Activated CD8-positive, alpha-beta T cell treated with anti-CD3 and anti-CD28 coated beads for 36 hours (primary cell): ENCODE data around the gene RGS14. TPM values are rescaled to one million over a fixed set of nuclear protein-coding genes. Genes with fewer than 3 reads are reported as not detected.

Experiments used
- ATAC-seq: fragments of 200-7000 bp; cut with Tn5 transposase; one replicate; pipeline ENCODE4 v1.10.0; 2021; ENCODE audit warnings: mild to moderate bottlenecking, moderate library complexity
- CTCF ChIA-PET: fragments of 350-600 bp; sonication (Branson Sonifier 250); formaldehyde crosslinking; loops from one replicate; lab custom pipeline; 2021; ENCODE audit warnings: antibody characterized with exemption; lab: Charles Lee
- POLR2A ChIA-PET: fragments of 350-600 bp; sonication (Branson Sonifier 250); formaldehyde crosslinking; loops from one replicate; lab custom pipeline; 2021; ENCODE audit warnings: antibody characterized with exemption; lab: Charles Lee
- DNase-seq: peaks from one replicate; pipeline ENCODE4 v3.0.0-alpha.2; 2020
- H3K27ac Mint-ChIP-seq: one replicate; pipeline ENCODE4 v1.8.0; 2021; ENCODE audit warnings: mild to moderate bottlenecking, mixed read lengths
- H3K27me3 Mint-ChIP-seq: one replicate; pipeline ENCODE4 v1.8.0; 2021; ENCODE audit warnings: mixed read lengths
- H3K36me3 Mint-ChIP-seq: one replicate; pipeline ENCODE4 v1.8.0; 2021; ENCODE audit warnings: low read depth, mixed read lengths
- H3K4me1 Mint-ChIP-seq: one replicate; pipeline ENCODE4 v1.8.0; 2021; ENCODE audit warnings: low read depth, mixed read lengths
- H3K4me3 Mint-ChIP-seq: one replicate; pipeline ENCODE4 v1.8.0; 2021; ENCODE audit warnings: mild to moderate bottlenecking, moderate library complexity, mixed read lengths
- H3K9me3 Mint-ChIP-seq: one replicate; pipeline ENCODE4 v1.8.0; 2021; ENCODE audit warnings: mixed read lengths
- intact Hi-C: fragments of 100-400 bp; cut with micrococcal nuclease; formaldehyde crosslinking; loops from one replicate; pipeline ENCODE4 v1.10.0; 2022
- total RNA-seq, 2 experiments: library from RNA; stranded (reverse); gene quantifications; one replicate each; pipeline ENCODE4 v1.2.3, GENCODE V29; 2021
- TF ChIP-seq, protein P1 (sequence below): fragments of 200-600 bp; IDR thresholded peaks from one replicate; pipeline ENCODE4 v1.8.0; 2022; ENCODE audit warnings: antibody characterized with exemption, mild to moderate bottlenecking

The RGS14 gene
- total RNA-seq, 2 experiments from 2014 or later, result 50.4 to 52.5 TPM

DNA sequence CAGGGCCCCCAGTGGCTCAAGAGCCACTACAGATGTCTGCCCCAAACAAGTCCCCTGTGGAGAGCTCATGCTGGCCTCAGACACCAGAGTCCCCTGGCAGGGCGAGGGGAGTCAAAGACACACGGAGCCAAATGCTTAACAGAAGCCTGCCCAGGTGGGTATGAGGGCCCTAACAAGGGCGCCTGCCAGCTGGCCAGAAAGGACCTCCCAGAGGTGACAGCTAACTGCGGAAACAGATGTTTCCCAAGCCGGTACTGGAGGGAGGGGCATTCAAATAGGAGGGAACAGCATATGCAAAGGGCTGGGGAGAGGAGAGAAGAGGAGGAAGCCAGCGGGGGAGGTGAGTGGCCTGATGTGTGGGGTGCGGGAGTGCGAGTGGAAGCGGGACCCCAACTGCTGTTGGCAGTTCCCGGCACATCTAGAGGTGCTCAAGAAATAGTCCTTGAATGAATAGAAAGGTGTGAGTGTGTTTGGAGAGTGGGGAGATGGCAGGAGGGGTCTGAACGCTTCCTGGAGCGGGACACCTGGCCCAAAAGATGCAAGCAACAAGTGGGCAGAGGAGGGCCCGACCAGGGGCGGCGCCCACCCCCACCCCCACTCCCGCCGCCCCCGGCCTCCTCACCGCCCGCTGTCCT, 46.9 kb upstream of the RGS14 start:
- Mint-ChIP-seq H3K4me1 (peaks cover 35% of the 10 kb centered on the region), H3K27ac (no peak overlapping the region), H3K9me3 (no peaks in the 10 kb centered on the region), H3K27me3 (no peaks in the 10 kb centered on the region), H3K36me3 (peaks cover 19% of the 10 kb centered on the region), H3K4me3 (peak overlapping the region; percentile 89)
- intact Hi-C loops, result loop anchor here (5.0 to 10.0 kb wide), 2 partner anchors 84 to 186 kb away; partner anchors contain the start of gene PDLIM7
- TF ChIP-seq, protein P1, sequence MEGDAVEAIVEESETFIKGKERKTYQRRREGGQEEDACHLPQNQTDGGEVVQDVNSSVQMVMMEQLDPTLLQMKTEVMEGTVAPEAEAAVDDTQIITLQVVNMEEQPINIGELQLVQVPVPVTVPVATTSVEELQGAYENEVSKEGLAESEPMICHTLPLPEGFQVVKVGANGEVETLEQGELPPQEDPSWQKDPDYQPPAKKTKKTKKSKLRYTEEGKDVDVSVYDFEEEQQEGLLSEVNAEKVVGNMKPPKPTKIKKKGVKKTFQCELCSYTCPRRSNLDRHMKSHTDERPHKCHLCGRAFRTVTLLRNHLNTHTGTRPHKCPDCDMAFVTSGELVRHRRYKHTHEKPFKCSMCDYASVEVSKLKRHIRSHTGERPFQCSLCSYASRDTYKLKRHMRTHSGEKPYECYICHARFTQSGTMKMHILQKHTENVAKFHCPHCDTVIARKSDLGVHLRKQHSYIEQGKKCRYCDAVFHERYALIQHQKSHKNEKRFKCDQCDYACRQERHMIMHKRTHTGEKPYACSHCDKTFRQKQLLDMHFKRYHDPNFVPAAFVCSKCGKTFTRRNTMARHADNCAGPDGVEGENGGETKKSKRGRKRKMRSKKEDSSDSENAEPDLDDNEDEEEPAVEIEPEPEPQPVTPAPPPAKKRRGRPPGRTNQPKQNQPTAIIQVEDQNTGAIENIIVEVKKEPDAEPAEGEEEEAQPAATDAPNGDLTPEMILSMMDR, result no peak
- POLR2A ChIA-PET, result interaction anchor here (0.6 to 3.7 kb wide), 11 partner anchors 40 to 178 kb away, joined by 3 to 11 read pairs (median 3); partner anchors contain the start of genes GRK6, LMAN2 and RGS14
- DNase-seq (peak; percentile 47), ATAC-seq (no peak)
- CTCF ChIA-PET, result interaction anchor here (0.7 to 6.2 kb wide), 44 partner anchors 9 to 233 kb away, joined by 3 to 58 read pairs (median 6); partner anchors contain the start of genes FGFR4, LMAN2, PDLIM7 and PFN3

DNA sequence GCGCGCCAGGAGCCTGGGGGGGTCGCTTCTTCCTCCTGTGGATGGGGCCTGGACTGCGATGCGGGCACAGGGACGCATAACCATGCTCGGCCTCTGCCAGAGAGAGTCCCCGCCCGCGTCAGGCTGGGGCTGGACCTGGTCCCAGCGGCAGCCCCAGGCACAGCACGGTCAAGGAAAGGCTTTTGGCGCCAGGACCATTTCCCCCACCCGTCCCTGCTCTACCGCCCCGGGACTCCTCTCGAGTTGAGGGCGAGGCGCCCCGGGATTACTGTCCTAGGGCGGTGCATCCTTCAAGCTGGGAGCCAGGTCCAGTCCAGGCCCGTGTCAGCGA, 46.4 kb upstream of the RGS14 start:
- peak overlapping the region; percentile 89 for H3K4me3 Mint-ChIP-seq
- ChIA-PET CTCF (interaction anchor here (0.7 to 6.2 kb wide), 10 partner anchors 24 to 186 kb away, joined by 3 to 58 read pairs (median 6); partner anchors contain the start of genes PDLIM7 and PFN3), POLR2A (interaction anchor here (1.0 to 2.2 kb wide), 4 partner anchors 53 to 288 kb away, joined by 3 to 6 read pairs (median 3); no protein-coding TSS in a partner anchor)
- no peaks in the 10 kb centered on the region for H3K27me3 Mint-ChIP-seq
- peaks cover 14% of the 10 kb centered on the region for H3K36me3 Mint-ChIP-seq
- intact Hi-C loops, result loop anchor here (5.0 to 10.0 kb wide), 2 partner anchors 83 to 186 kb away; partner anchors contain the start of gene PDLIM7
- ATAC-seq, result no peak
- TF ChIP-seq, protein P1, result no peak
- no peak for DNase-seq
- H3K4me1 Mint-ChIP-seq, result peaks cover 31% of the 10 kb centered on the region
- no peaks in the 10 kb centered on the region for H3K9me3 Mint-ChIP-seq
- H3K27ac Mint-ChIP-seq, result no peak overlapping the region

- H3K4me1 Mint-ChIP-seq, result peaks cover 26% of the 10 kb centered on the region
- TF ChIP-seq, protein P1, result no peak
- peaks cover 8% of the 10 kb centered on the region for H3K36me3 Mint-ChIP-seq
- ATAC-seq (peak; percentile 87), DNase-seq (peak; percentile 100)
- intact Hi-C loops, result loop anchor here (5.0 to 10.0 kb wide), 2 partner anchors 83 to 185 kb away; partner anchors contain the start of gene PDLIM7
- ChIA-PET CTCF (interaction anchor here (0.7 to 6.2 kb wide), 19 partner anchors 8 to 198 kb away, joined by 3 to 58 read pairs (median 4); partner anchors contain the start of genes PDLIM7, PFN3, PRELID1 and RAB24), POLR2A (interaction anchor here (0.5 to 2.2 kb wide), 16 partner anchors 8 to 289 kb away, joined by 3 to 15 read pairs (median 4); partner anchors contain the start of genes GRK6, LMAN2, PRELID1 and RAB24)
- H3K27me3 Mint-ChIP-seq, result no peaks in the 10 kb centered on the region
- peak within 1 kb of the TSS; percentile 89 for H3K4me3 Mint-ChIP-seq
- no peaks in the 10 kb centered on the region for H3K9me3 Mint-ChIP-seq
- peak within 1 kb of the TSS; percentile 91 for H3K27ac Mint-ChIP-seq
Observed at GRCh38 chr5:177311723-177312648, 45.7 kb upstream of the RGS14 start, which contains the start of gene MXD3. TSS of gene MXD3 (minus strand) at chr5:177311898. CDS start at chr5:177311830, 68 bp downstream.

GRCh38 chr5:177312649-177313181, 45.0 kb upstream of the RGS14 start:
- TF ChIP-seq, protein P1, result no peak
- ChIA-PET CTCF (interaction anchor here (0.7 to 6.2 kb wide), 19 partner anchors 9 to 199 kb away, joined by 3 to 58 read pairs (median 4); partner anchors contain the start of genes PDLIM7, PFN3, PRELID1 and RAB24), POLR2A (interaction anchor here (0.5 to 2.2 kb wide), 18 partner anchors 8 to 289 kb away, joined by 3 to 15 read pairs (median 4); partner anchors contain the start of genes GRK6, LMAN2, PRELID1 and RAB24)
- ATAC-seq (peak; percentile 24), DNase-seq (peak; percentile 80)
- Mint-ChIP-seq H3K36me3 (peaks cover 6% of the 10 kb centered on the region), H3K27me3 (no peaks in the 10 kb centered on the region), H3K4me3 (peak overlapping the region; percentile 89), H3K9me3 (no peaks in the 10 kb centered on the region), H3K27ac (peak overlapping the region; percentile 91), H3K4me1 (peaks cover 25% of the 10 kb centered on the region)
- intact Hi-C loops, result loop anchor here (5.0 to 10.0 kb wide), 2 partner anchors 82 to 185 kb away; partner anchors contain the start of gene PDLIM7
